ENCODE results near the gene SIX3.

SIX3 gene

GRCh38 chr2:44941551-44942234 lies at the start of gene SIX3:
Gene SIX3, plus strand, starts transcription at chr2:44941702. Its CDS starts 403 bp downstream, at chr2:44942105.
- DNase-seq, result peak; percentile 53 to 67

GRCh38 chr2:44894058-44894457 lies 47.4 kb upstream of the SIX3 start:
- DNase-seq, result peak; percentile 20 to 33

- DNase-seq, result no peak
Observed at GRCh38 chr2:44895061-44895460, 46.4 kb upstream of the SIX3 start.

GRCh38 chr2:44897406-44897805 lies 44.1 kb upstream of the SIX3 start:
- DNase-seq, result no peak

- no peak for DNase-seq
Observed at GRCh38 chr2:44902217-44903137, 39.0 kb upstream of the SIX3 start.

GRCh38 chr2:44904578-44904977 lies 36.9 kb upstream of the SIX3 start:
- no peak for DNase-seq

GRCh38 chr2:44906972-44907371 lies 34.5 kb upstream of the SIX3 start:
- no peak for DNase-seq

GRCh38 chr2:44909831-44910230 lies 31.7 kb upstream of the SIX3 start:
- no peak for DNase-seq

- DNase-seq, result no peak
Observed at GRCh38 chr2:44912660-44913059, 28.8 kb upstream of the SIX3 start.

GRCh38 chr2:44916291-44916690 lies 25.2 kb upstream of the SIX3 start:
- no peak for DNase-seq

GRCh38 chr2:44918095-44918775 lies 23.3 kb upstream of the SIX3 start:
- no peak for DNase-seq

- no peak for DNase-seq
Observed at GRCh38 chr2:44920751-44921150, 20.8 kb upstream of the SIX3 start.

- DNase-seq, result no peak
Observed at GRCh38 chr2:44922776-44923175, 18.7 kb upstream of the SIX3 start.

GRCh38 chr2:44925561-44926136 lies 15.9 kb upstream of the SIX3 start:
- DNase-seq, result no peak

GRCh38 chr2:44926957-44927356 lies 14.5 kb upstream of the SIX3 start:
- DNase-seq, result no peak

- DNase-seq, result no peak
Observed at GRCh38 chr2:44927985-44928482, 13.5 kb upstream of the SIX3 start.

- DNase-seq, result no peak
Observed at GRCh38 chr2:44928483-44929158, 12.9 kb upstream of the SIX3 start.

- no peak for DNase-seq
Observed at GRCh38 chr2:44929159-44929734, 12.3 kb upstream of the SIX3 start.

- DNase-seq, result no peak
Observed at GRCh38 chr2:44929735-44930273, 11.7 kb upstream of the SIX3 start.

GRCh38 chr2:44930274-44931197 lies 11.0 kb upstream of the SIX3 start:
- no peak for DNase-seq
